ENCODE results near the gene EMC10.

EMC10 gene

DNA sequence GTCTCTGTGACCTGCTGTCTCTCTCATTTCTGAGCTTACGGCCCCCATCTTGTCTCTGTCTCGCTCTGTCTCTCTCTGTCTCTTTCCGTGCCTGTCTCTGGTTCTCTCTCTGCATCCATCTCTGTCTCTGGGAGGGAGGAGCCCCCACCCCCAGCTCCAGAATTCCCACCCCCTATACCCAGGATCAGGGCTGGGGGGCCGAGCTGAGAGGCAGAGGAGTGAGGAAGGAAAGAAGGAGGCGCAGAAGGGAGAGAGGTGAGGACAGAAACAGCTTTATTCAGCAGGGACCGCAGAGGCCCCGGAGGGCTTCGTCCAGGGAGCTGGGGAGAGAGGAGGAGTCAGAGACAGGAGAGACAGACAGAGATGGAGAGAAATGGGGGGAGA, 20.7 kb downstream of the EMC10 start:
- DNase-seq (ENCODE audit: low spot score): no peak

GRCh38 chr19:50498219-50499056, 22.1 kb downstream of the EMC10 start:
- no peak for DNase-seq (ENCODE audit: low spot score)

DNA sequence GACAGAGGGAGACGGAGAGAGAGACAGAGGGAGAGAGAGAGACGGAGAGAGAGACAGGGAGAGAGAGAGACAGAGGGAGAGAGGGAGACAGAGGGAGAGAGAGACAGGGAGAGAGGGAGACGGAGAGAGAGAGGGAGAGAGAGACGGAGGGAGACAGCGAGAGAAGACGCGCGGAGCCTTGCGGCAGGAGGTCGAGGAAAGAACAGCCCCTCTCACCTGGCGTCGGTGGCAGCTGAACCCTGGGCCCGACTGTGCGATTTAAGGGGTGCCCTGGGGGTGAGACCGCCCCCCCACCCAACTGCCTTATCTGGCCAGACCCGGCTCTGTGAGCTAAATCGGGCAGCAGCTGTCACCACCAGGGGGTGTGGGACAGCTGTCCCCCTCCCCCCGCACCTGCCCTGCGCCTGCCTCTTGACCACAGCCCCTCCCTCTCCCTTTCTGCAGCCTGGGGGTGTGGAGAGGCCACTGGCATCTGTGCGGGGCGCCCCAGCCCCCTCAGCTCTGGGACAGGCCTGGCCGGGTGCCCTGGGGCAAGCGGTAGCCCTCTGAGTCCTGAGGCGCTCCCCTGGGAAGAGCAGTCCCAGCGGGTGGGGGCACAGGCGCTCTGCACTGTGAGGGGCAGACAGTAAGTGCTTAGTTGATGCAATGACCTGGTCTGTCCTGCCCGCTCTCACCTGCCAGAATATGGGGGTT, 23.9 kb downstream of the EMC10 start:
- no peak for DNase-seq (ENCODE audit: low spot score)

DNA sequence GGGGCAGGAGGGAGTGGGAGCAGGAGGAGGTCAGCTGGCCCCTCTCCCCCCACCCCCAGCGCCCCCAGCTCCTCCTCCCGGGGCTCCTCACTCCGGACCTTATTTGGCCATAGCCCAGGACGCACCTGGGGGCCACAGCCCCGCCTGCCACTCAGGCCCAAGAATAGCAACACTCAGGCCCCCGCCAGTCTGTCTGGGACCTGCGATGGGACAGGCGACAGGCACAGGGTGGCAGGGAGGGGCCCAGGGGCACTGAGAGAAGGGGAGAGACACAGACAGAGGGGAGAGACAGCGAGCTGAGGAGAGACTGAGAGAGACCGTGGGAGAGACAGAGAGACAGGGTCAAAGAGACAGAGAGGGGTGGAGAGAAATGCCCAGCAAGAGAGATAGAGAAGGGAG, 24.4 kb downstream of the EMC10 start:
- DNase-seq (ENCODE audit: low spot score): no peak

- DNase-seq (ENCODE audit: low spot score): no peak
Observed at GRCh38 chr19:50501186-50501567, 24.9 kb downstream of the EMC10 start.

- no peak for DNase-seq (ENCODE audit: low spot score)
Observed at GRCh38 chr19:50501568-50502475, 25.5 kb downstream of the EMC10 start.

DNA sequence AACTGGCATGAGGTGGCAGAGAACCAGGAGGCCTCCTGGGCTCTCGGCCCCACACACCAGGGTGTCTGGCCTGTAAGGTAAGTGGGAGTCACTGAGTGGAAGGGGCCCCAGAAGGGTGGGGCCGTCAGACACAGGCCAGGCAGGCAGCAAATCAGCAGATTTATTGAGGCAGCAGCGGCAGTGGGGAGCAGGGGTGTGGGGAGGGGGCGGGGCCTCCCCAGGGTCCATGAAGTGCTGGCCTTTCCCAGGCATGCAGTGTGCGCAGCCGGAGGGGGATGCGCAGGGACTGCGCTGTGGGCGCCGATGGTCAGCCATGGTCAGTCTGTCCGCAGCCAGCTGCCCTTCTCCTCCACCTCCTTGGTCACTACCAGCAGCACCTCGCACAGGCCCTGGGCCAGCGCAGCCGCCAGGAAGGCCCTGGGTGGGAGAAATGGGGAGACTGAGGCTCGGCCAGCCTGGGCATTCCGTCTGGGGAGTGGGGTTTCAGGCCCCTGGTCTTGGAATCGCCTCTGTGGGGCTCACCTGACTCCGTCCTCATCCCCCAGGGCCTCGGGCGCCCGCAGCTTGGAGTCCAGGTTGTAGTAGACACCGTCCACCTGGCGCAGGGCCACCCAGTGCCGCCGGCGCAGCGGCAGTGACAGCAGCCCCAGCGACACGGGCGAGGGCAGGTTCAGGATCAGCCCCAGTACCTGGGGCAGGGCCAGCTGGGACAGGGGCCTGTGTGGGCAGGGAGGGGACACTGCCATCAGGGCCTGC, 29.7 kb downstream of the EMC10 start:
- DNase-seq (ENCODE audit: low spot score): no peak

- DNase-seq (ENCODE audit: low spot score): no peak
Observed at GRCh38 chr19:50506700-50507099, 30.4 kb downstream of the EMC10 start.

DNA sequence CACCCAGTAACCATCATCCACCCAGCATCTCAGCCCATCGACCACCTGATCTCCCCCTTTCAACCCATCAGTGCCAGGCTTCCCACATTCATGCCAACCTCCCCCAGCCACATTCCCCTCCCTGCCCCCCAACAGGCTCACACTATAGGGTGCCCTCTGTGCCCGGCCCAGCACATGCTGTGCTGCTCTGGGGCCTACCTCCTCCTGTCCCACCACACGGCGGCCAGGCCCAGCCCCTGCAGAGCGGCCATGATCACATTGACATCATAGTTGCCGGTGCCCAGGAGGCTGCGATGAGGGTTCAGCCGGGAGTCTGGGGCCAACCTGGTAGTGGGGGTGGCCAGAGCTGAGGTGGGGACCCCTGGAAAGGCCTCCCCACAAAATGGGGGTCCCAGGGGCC, 31.1 kb downstream of the EMC10 start:
- no peak for DNase-seq (ENCODE audit: low spot score)

DNA sequence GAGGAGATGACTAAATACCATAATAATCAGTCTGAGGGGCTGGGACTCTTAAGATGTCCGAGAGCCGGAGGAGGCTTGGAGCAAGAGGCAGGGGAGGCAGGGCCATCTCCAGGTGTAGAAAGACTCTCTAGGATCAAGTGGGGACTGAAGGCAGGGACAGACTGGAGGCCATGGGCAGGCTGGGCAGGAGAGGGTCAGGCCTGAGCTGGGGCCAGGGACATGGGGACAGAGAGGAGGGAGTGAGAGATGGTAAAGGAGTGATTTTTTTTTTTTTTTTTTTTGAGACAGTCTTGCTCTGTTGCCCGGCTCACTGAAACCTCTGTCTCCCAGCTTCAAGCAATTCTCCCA, 32.5 kb downstream of the EMC10 start:
- DNase-seq (ENCODE audit: low spot score): no peak

DNA sequence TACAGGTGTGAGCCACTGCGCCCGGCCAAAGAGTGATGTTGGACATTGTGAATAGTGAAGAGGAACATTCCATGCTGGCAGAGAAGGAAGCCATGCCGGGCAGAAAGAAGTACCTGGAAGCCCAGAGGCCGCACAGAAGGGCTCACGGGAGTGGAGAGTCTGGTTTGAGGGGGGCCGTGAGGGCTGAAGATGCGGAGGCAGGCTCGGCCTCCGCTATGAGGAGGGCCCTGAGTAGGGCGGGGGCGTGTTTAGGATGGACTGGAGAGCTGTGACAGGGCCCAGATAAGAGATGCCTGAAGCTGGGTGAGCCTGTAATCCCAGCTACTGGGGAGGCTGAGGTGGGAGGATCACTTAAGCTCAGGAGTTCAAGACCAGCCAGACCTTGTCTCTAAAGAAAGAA, 33.1 kb downstream of the EMC10 start:
- DNase-seq (ENCODE audit: low spot score): no peak

- no peak for DNase-seq (ENCODE audit: low spot score)
Observed at GRCh38 chr19:50510121-50510670, 33.9 kb downstream of the EMC10 start.

DNA sequence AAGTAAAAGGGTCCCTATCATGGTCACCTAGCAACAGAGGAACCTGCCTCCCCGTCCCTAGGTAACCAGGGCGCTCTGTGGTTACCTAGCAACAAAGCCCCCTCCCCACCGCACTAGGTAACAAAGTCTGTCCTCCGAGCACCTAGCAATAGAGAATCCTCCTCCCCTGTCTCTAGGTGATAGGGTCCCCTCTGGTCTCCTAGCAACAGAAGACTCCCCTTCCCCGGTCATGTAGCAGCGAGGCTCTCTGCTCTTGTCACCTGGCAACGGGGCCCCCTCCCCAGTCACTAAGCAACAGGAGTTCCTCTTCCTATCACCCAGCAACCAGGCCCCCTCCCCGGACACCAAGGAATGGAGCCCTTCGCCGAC, 34.4 kb downstream of the EMC10 start:
- DNase-seq (ENCODE audit: low spot score): peak; percentile 77

GRCh38 chr19:50511069-50511822, 34.9 kb downstream of the EMC10 start, which contains the start of gene JOSD2:
TSS of gene JOSD2 (minus strand) at chr19:50511191. CDS start at chr19:50510431, 760 bp downstream.
- DNase-seq (ENCODE audit: low spot score): peak; percentile 97

GRCh38 chr19:50512112-50512998, 36.0 kb downstream of the EMC10 start:
- DNase-seq (ENCODE audit: low spot score): no peak

- DNase-seq (ENCODE audit: low spot score): no peak
Observed at GRCh38 chr19:50512999-50513745, 36.9 kb downstream of the EMC10 start.

DNA sequence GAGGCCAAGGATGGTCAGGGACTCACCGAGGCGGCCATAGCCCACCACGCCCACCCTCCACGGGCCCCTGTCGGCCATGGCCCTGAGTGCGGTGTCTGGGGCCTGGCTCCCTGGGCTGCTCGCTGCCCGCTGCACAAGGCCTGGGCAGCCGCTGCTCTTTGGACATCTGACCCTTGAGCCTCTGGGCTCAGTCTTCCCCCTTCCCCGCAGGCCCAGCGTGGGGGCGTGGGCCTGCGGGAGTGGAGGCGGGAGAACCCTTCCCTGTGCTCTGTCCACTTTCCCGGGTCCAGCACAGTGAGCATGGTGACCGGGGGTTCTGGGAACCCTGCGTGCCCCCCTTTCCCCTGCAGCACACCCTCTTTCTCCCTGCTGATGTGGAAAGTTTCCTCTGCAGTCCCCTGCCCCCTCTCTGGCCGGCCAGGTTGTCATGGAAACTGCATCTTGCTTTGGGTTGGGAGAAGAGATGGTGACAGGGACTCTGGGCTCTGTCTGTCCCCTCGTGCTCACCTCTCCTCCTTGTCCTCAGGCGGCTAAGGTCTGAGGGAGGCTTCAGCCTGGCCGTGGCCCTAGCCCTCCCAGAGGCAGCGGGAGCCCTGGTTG, 37.5 kb downstream of the EMC10 start, which contains the start of gene ASPDH:
TSS of gene ASPDH (minus strand) at position 168 of the 600 bp plus-strand sequence. CDS start at position 78, 90 bp downstream.
- DNase-seq (ENCODE audit: low spot score): no peak

Data from pons (tissue), 1 donor.